GM12878 (cell line): ENCODE results near the gene CCS. TPM values are rescaled to one million over a fixed set of nuclear protein-coding genes. Genes with fewer than 3 reads are reported as not detected.

Experiments
- ATAC-seq: fragments of 200-7000 bp; cut with Tn5 transposase; 3 replicates; pipeline ENCODE4 v1.9.1; 2020; ENCODE audit warnings: mild to moderate bottlenecking, moderate library complexity
- Bru-seq: library from RNA; stranded (reverse); fragments of 400-500 nt; gene quantifications from one replicate; lab custom pipeline; 2021; lab: Mats Ljungman, UMichigan
- BruChase-seq, 2 experiments: library from RNA; stranded (reverse); fragments of 400-500 nt; gene quantifications; one replicate each; lab custom pipeline; 2021; lab: Mats Ljungman, UMichigan
- BruUV-seq: library from RNA; stranded (reverse); fragments of 400-500 nt; replicated peaks from 2 replicates; lab custom pipeline; 2021; lab: Mats Ljungman, UMichigan
- CTCF ChIA-PET: fragments of 300-600 bp; sonication (Branson Sonifier 250); formaldehyde crosslinking; extraction: SDS; loops from one replicate; lab custom pipeline; 2021; ENCODE audit warnings: inconsistent platforms; lab: Yijun Ruan, JAX
- POLR2A ChIA-PET: fragments of 350-600 bp; formaldehyde crosslinking; extraction: SDS; loops from one replicate; lab custom pipeline; 2021; ENCODE audit warnings: inconsistent platforms; lab: Charles Lee
- RAD21 ChIA-PET: fragments of 300-600 bp; sonication (Branson Sonifier 250); formaldehyde crosslinking; loops from one replicate; lab custom pipeline; 2023; ENCODE audit warnings: antibody characterized with exemption; ENCODE audit not compliant: unreplicated experiment; lab: Charles Lee
- SMC1A ChIA-PET: fragments of 300-600 bp; sonication (Branson Sonifier 250); formaldehyde crosslinking; loops from one replicate; lab custom pipeline; 2023; ENCODE audit not compliant: unreplicated experiment, uncharacterized antibody; lab: Charles Lee
- DNase-seq: peaks from one replicate; pipeline ENCODE4 v3.0.0-alpha.2; 2011; ENCODE audit warnings: low read depth, low spot score
- FAIRE-seq: peaks from 3 replicates; lab custom pipeline; 2011; peaks lifted over from hg19 to GRCh38; lab: Jason Lieb, UNC
- H2AFZ ChIP-seq: 2 replicates; pipeline ENCODE4 v1.6.0; 2011; ENCODE audit warnings: low read depth, low read length, control low read depth; ENCODE audit not compliant: control insufficient read depth
- H3K27ac ChIP-seq: 2 replicates; pipeline ENCODE4 v1.5.1; 2011; ENCODE audit warnings: control low read depth; ENCODE audit not compliant: control insufficient read depth, insufficient read depth
- H3K27me3 ChIP-seq, 2 experiments: replicated peaks in 1 of 2; 2 replicates each; pipeline versions ENCODE4 v1.6.0 to v1.6.1; 2011; ENCODE audit warnings: low read length in 1 of 2; ENCODE audit not compliant: control insufficient read depth in 2 of 2, insufficient read depth in 2 of 2
- H3K36me3 ChIP-seq, 2 experiments: 2 replicates each; pipeline ENCODE4 v1.5.1; 2011; ENCODE audit warnings: low read length in 1 of 2; ENCODE audit not compliant: control insufficient read depth in 2 of 2, insufficient read depth in 2 of 2
- H3K4me1 ChIP-seq: 2 replicates; pipeline ENCODE4 v1.6.1; 2011; ENCODE audit warnings: mild to moderate bottlenecking, low read length, moderate library complexity, mixed read lengths; ENCODE audit not compliant: control insufficient read depth, insufficient read depth
- H3K4me2 ChIP-seq: 2 replicates; pipeline ENCODE4 v1.6.0; 2011; ENCODE audit warnings: control low read depth; ENCODE audit not compliant: control insufficient read depth, insufficient read depth
- H3K4me3 ChIP-seq: fragments of 200-600 bp; sonication (generic); 2 replicates; pipeline ENCODE4 v1.5.1; 2016
- H3K79me2 ChIP-seq: 2 replicates; pipeline ENCODE4 v1.6.0; 2011; ENCODE audit warnings: low read length; ENCODE audit not compliant: control insufficient read depth, insufficient read depth
- H3K9ac ChIP-seq: 2 replicates; pipeline ENCODE4 v1.8.0; 2011; ENCODE audit warnings: low read length, control low read depth, mixed read lengths; ENCODE audit not compliant: control insufficient read depth, insufficient read depth
- H3K9me3 ChIP-seq: replicated peaks from 3 replicates; pipeline ENCODE4 v1.5.1; 2011; ENCODE audit warnings: mild to moderate bottlenecking, low read length; ENCODE audit not compliant: control insufficient read depth, insufficient read depth
- H4K20me1 ChIP-seq: 2 replicates; pipeline ENCODE4 v1.6.0; 2011; ENCODE audit not compliant: control insufficient read depth, insufficient read depth
- BACH1 ChIP-seq: fragments of 450-650 bp; IDR thresholded peaks from 2 replicates; pipeline ENCODE4 v1.6.1; 2017; ENCODE audit warnings: mild to moderate bottlenecking, borderline replicate concordance
- CBX5 ChIP-seq: sonication (generic); IDR thresholded peaks from 2 replicates; pipeline ENCODE4 v1.6.1; 2016; ENCODE audit warnings: low read depth, moderate library complexity, mild to moderate bottlenecking, inconsistent platforms
- IRF4 ChIP-seq: IDR thresholded peaks from 2 replicates; pipeline ENCODE4 v1.6.1; 2011; ENCODE audit warnings: low read depth, low read length
- MTA3 ChIP-seq: IDR thresholded peaks from 2 replicates; pipeline ENCODE4 v1.6.1; 2012; ENCODE audit warnings: low read length, inconsistent platforms, borderline replicate concordance
- NFIC ChIP-seq: IDR thresholded peaks from 2 replicates; pipeline ENCODE4 v1.6.1; 2012; ENCODE audit warnings: low read depth, mild to moderate bottlenecking, inconsistent platforms, low read length, moderate library complexity
- NFXL1 ChIP-seq: fragments of 450-650 bp; IDR thresholded peaks from 2 replicates; pipeline ENCODE4 v1.6.1; 2017; ENCODE audit warnings: antibody characterized with exemption, mild to moderate bottlenecking, borderline replicate concordance
- NFYB ChIP-seq: IDR thresholded peaks from 2 replicates; pipeline ENCODE4 v1.6.1; 2011; ENCODE audit warnings: low read depth, mild to moderate bottlenecking, low read length, improper control_type of control experiment, moderate library complexity; ENCODE audit not compliant: insufficient read depth
- NR2C1 ChIP-seq: fragments of 450-650 bp; IDR thresholded peaks from 2 replicates; pipeline ENCODE4 v1.6.1; 2017; ENCODE audit warnings: antibody characterized with exemption, mild to moderate bottlenecking, moderate library complexity
- RB1 ChIP-seq: fragments of 450-650 bp; formaldehyde crosslinking; IDR thresholded peaks from 2 replicates; pipeline ENCODE4 v1.6.1; 2017; ENCODE audit warnings: mild to moderate bottlenecking, borderline replicate concordance
- RBBP5 ChIP-seq: fragments of 200-600 bp; sonication (generic); conservative IDR thresholded peaks from 2 replicates; pipeline ENCODE4 v1.6.1; 2016
- RCOR1 ChIP-seq: conservative IDR thresholded peaks from 2 replicates; pipeline ENCODE4 v1.6.1; 2012; ENCODE audit warnings: low read depth, low read length, improper control_type of control experiment
- WRNIP1 ChIP-seq: IDR thresholded peaks from 2 replicates; pipeline ENCODE4 v1.6.1; 2011; ENCODE audit warnings: low read depth, low read length, improper control_type of control experiment, borderline replicate concordance
- ZSCAN29 ChIP-seq: fragments of 450-650 bp; IDR thresholded peaks from 2 replicates; pipeline ENCODE4 v1.6.1; 2017; ENCODE audit warnings: mild to moderate bottlenecking, moderate library complexity
- WGBS: methylation state at CpG from one replicate; pipeline ENCODE4 v1.1.6; 2016; ENCODE audit warnings: low lambda C conversion rate; ENCODE audit not compliant: insufficient replicate concordance, insufficient coverage; ENCODE audit errors: missing lambda C conversion rate; 5-methylcytosine and 5-hydroxymethylcytosine counted together
- in situ Hi-C: fragments of 300-500 bp; cut with MboI; formaldehyde crosslinking; loops from 9 replicates; pipeline ENCODE4 v1.14.3; 2018; ENCODE audit warnings: mixed read lengths
- intact Hi-C: fragments of 100-400 bp; cut with micrococcal nuclease; formaldehyde crosslinking; loops from one replicate; pipeline ENCODE4 v1.14.2; 2022; ENCODE audit not compliant: unreplicated experiment
- long read RNA-seq, 2 experiments: library from polyadenylated mRNA; unstranded; transcript quantifications; one replicate each; pipeline ENCODE4 v2.0.0, GENCODE V29; 2019 to 2020
- polyA minus RNA-seq, 3 experiments: library from RNA; depleted of rRNA, polyadenylated mRNA; stranded (reverse); fragments of >200 nt; gene quantifications; 2 replicates each; pipeline ENCODE4 v1.2.3, GENCODE V29; 2011
- polyA plus RNA-seq, 11 experiments: library from polyadenylated mRNA; depleted of rRNA in 4 of 11; unstranded in 6 of 11; stranded (reverse) in 5 of 11; fragments of >200 nt; fragmentation: Nextera tagmentation in 4 of 11; fragmentation: Illumina TruSeq in 1 of 11; extraction: Ambion mirVana in 4 of 11; extraction: Trizol in 1 of 11; gene quantifications; 1 replicate in 1 of 11; 2 replicates in 10 of 11; pipeline versions ENCODE4 v1.2.1 to v1.2.3, GENCODE V29; 2011 to 2016; ENCODE audit warnings: inconsistent platforms in 2 of 11, missing spikeins in 2 of 11, low read depth in 1 of 11
- total RNA-seq, 4 experiments: library from RNA; depleted of rRNA in 3 of 4; stranded (reverse); fragments of >200 nt in 3 of 4; fragmentation: Illumina TruSeq in 1 of 4; extraction: Trizol in 1 of 4; gene quantifications; 2 replicates each; pipeline versions ENCODE4 v1.2.1 to v1.2.3, GENCODE V29; 2013 to 2021
- TF ChIP-seq, protein P1 (sequence below): fragments of 450-650 bp; conservative IDR thresholded peaks from 2 replicates; pipeline ENCODE4 v1.6.1; 2017; ENCODE audit warnings: mild to moderate bottlenecking, moderate library complexity

CCS gene
- total RNA-seq (2013; cell fraction: nucleolus; rRNA removed) = 40.3 and 53.9 TPM in 2 replicates
- total RNA-seq (2014; rRNA removed) (35.8 and 40.6 TPM in 2 replicates), total RNA-seq (2014; rRNA removed; fragmentation: Illumina TruSeq; extraction: Trizol) (25.3 and 25.8 TPM in 2 replicates), total RNA-seq (2021) (33.8 and 35.3 TPM in 2 replicates), polyA plus RNA-seq (2011; rRNA removed) (10.9 and 15.7 TPM in 2 replicates), polyA plus RNA-seq (2014; fragmentation: Illumina TruSeq; extraction: Trizol) (7.0 and 20.5 TPM in 2 replicates), polyA plus RNA-seq (2014; fragmentation: Nextera tagmentation; extraction: Ambion mirVana) (1 to 10 TPM; 1.5 to 7.6 TPM), polyA plus RNA-seq (2014; rRNA removed) (44.2 and 46.6 TPM in 2 replicates), polyA plus RNA-seq (2016; fragmentation: Nextera tagmentation; extraction: Ambion mirVana) (10 to 100 TPM; 41.9 to 44.1 TPM), polyA minus RNA-seq (2011; rRNA and poly(A)+ RNA removed) (12.5 and 20.3 TPM in 2 replicates), Bru-seq, nascent RNA (percentile 70 among the genes with signal in this experiment), BruChase-seq, experiment 1, labeled RNA remaining after a 6-hour chase (percentile 67 among the genes with signal in this experiment), BruChase-seq, experiment 2, labeled RNA remaining after a 2-hour chase (percentile 65 among the genes with signal in this experiment)
- polyA plus RNA-seq (2011; ENCODE audit: low read depth) = 21.2 TPM
- polyA plus RNA-seq (2011; cell fraction: cytosol; rRNA removed) = 22.9 and 31.7 TPM in 2 replicates
- 64.7 and 70.2 TPM in 2 replicates for polyA plus RNA-seq (2011; cell fraction: nucleus; rRNA removed)
- 47.0 and 47.3 TPM in 2 replicates for polyA plus RNA-seq (2012)
- polyA minus RNA-seq (2011; cell fraction: cytosol; rRNA and poly(A)+ RNA removed) = 11.5 and 13.1 TPM in 2 replicates
- 8.3 and 14.5 TPM in 2 replicates for polyA minus RNA-seq (2011; cell fraction: nucleus; rRNA and poly(A)+ RNA removed)
- long read RNA-seq, experiment 1, transcript CCS-208 (8 exons, 1,430 nt) = major isoform, 16 of 18 reads
- long read RNA-seq, experiment 1, partial matches to known transcripts = 1 of 18 reads
- long read RNA-seq, experiment 1, other reads (novel, unspliced or antisense) = 1 of 18 reads
- long read RNA-seq, experiment 2, transcript CCS-205 (7 exons, 1,196 nt) = minor isoform, 7 of 30 reads
- long read RNA-seq, experiment 2, transcript CCS-208 (8 exons, 1,430 nt) = major isoform, 17 of 30 reads
- long read RNA-seq, experiment 2, partial matches to known transcripts = 0 of 30 reads
- long read RNA-seq, experiment 2, other reads (novel, unspliced or antisense) = 3 of 30 reads

- CTCF ChIA-PET = interaction anchor here (0.7 to 7.7 kb wide), 18 partner anchors 9 to 86 kb away, joined by 3 to 75 read pairs (median 4); partner anchors contain the start of genes CTSF, RBM4, RBM4B and ZDHHC24
- BruUV-seq = no TSS peak
- peak within 1 kb of the TSS; percentile 91 for H2AFZ ChIP-seq
- H3K27ac ChIP-seq = peak within 1 kb of the TSS; percentile 62
- ATAC-seq (peak; percentile 98), FAIRE-seq (peak; percentile 97), DNase-seq (peak; percentile 84)
- no peaks in the 10 kb centered on the region for H3K9me3 ChIP-seq
- POLR2A ChIA-PET = interaction anchor here (0.7 to 6.9 kb wide), 10 partner anchors 8 to 280 kb away, joined by 3 to 60 read pairs (median 5); partner anchors contain the start of genes RBM14, RBM4, RBM4B and ZDHHC24
- H3K4me1 ChIP-seq = peaks cover 13% of the 10 kb centered on the region
- peaks cover 23% of the 10 kb centered on the region for H3K79me2 ChIP-seq
- H3K9ac ChIP-seq = peak within 1 kb of the TSS; percentile 95
- H3K4me3 ChIP-seq = peak within 1 kb of the TSS; percentile 85
- no peaks in the 10 kb centered on the region for H3K27me3 ChIP-seq
- H3K4me2 ChIP-seq = peak within 1 kb of the TSS; percentile 97
- no peaks in the 10 kb centered on the region for H3K36me3 ChIP-seq
- no peaks in the 10 kb centered on the region for H4K20me1 ChIP-seq
- RAD21 ChIA-PET = interaction anchor here (1.1 to 3.3 kb wide), 6 partner anchors 15 to 85 kb away, joined by 3 to 27 read pairs (median 4); partner anchors contain the start of genes RBM4 and RBM4B
- SMC1A ChIA-PET = interaction anchor here (1.3 to 4.2 kb wide), 6 partner anchors 12 to 85 kb away, joined by 4 to 19 read pairs (median 6); partner anchors contain the start of genes RBM14 and RBM4B
- WGBS = 18% methylated on average over 66 of the region's 68 CpGs
- intact Hi-C loops = loop anchor here (2.0 to 5.0 kb wide), 2 partner anchors 24 to 85 kb away; partner anchors contain the start of genes RBM14 and RBM4B
- in situ Hi-C loops = no loop called here
- no peak for TF ChIP-seq NFIC
- TF ChIP-seq MTA3 = no peak
- no peak for TF ChIP-seq RBBP5
- TF ChIP-seq NFYB = 0 out of 2 replicates have a peak, but pooled peaks have one; percentile 13
- TF ChIP-seq BACH1 = peak; percentile 45; the same call in 1 of the 2 replicates
- TF ChIP-seq RCOR1 = no peak
- no peak for TF ChIP-seq WRNIP1
- no peak for TF ChIP-seq ZSCAN29
- no peak for TF ChIP-seq NR2C1
- TF ChIP-seq, protein P1, sequence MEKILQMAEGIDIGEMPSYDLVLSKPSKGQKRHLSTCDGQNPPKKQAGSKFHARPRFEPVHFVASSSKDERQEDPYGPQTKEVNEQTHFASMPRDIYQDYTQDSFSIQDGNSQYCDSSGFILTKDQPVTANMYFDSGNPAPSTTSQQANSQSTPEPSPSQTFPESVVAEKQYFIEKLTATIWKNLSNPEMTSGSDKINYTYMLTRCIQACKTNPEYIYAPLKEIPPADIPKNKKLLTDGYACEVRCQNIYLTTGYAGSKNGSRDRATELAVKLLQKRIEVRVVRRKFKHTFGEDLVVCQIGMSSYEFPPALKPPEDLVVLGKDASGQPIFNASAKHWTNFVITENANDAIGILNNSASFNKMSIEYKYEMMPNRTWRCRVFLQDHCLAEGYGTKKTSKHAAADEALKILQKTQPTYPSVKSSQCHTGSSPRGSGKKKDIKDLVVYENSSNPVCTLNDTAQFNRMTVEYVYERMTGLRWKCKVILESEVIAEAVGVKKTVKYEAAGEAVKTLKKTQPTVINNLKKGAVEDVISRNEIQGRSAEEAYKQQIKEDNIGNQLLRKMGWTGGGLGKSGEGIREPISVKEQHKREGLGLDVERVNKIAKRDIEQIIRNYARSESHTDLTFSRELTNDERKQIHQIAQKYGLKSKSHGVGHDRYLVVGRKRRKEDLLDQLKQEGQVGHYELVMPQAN = peak; percentile 94
- no peak; the same call in 1 of the 2 replicates for TF ChIP-seq RB1
- no peak for TF ChIP-seq NFXL1
- no peak for TF ChIP-seq CBX5
- no peak for TF ChIP-seq IRF4
Observed at GRCh38 chr11:66592457-66593302, at the start of gene CCS, which contains the start of gene CCDC87. CCS (plus strand) TSS chr11:66593185; CDS start chr11:66593262, 77 bp downstream. CCDC87 (minus strand) TSS chr11:66593063; CDS start chr11:66593015, 48 bp downstream.
